GM20431 (cell line): Measurements from ENCODE around the gene NRXN3.
"Not testable (repeated sequence)": the region's sequence is repeated elsewhere in the genome, so short reads cannot be mapped to it uniquely, and the experiment has no call there.

Source experiments
- in situ Hi-C: fragments of 300-500 bp; cut with MseI, MboI; formaldehyde crosslinking; loops from one replicate; pipeline ENCODE4 v1.15.0; 2020; ENCODE audit warnings: low sequenced_read_pairs; ENCODE audit not compliant: unreplicated experiment

The NRXN3 gene

GRCh38 chr14:78451319-78451695 is 281.1 kb downstream of the NRXN3 start:
- in situ Hi-C loops = no loop called here

- in situ Hi-C loops = no loop called here
Observed at GRCh38 chr14:78455896-78456435, 285.8 kb downstream of the NRXN3 start.

- in situ Hi-C loops = no loop called here
Observed at GRCh38 chr14:78469947-78470346, 299.8 kb downstream of the NRXN3 start.

- in situ Hi-C loops = no loop called here
Observed at GRCh38 chr14:78479127-78479780, 309.1 kb downstream of the NRXN3 start.

- in situ Hi-C loops = no loop called here
Observed at GRCh38 chr14:78484028-78484427, 313.9 kb downstream of the NRXN3 start.

- in situ Hi-C loops = no loop called here
Observed at GRCh38 chr14:78486081-78486480, 315.9 kb downstream of the NRXN3 start.

- in situ Hi-C loops = no loop called here
Observed at GRCh38 chr14:78486621-78487020, 316.4 kb downstream of the NRXN3 start.

GRCh38 chr14:78487573-78487972 is 317.4 kb downstream of the NRXN3 start:
- in situ Hi-C loops = not testable (repeated sequence)

- in situ Hi-C loops = no loop called here
Observed at GRCh38 chr14:78488938-78489337, 318.8 kb downstream of the NRXN3 start.

- in situ Hi-C loops = no loop called here
Observed at GRCh38 chr14:78491048-78491447, 320.9 kb downstream of the NRXN3 start.

- in situ Hi-C loops = no loop called here
Observed at GRCh38 chr14:78498062-78498595, 328.0 kb downstream of the NRXN3 start.

GRCh38 chr14:78501909-78502308 is 331.7 kb downstream of the NRXN3 start:
- in situ Hi-C loops = no loop called here

- in situ Hi-C loops = no loop called here
Observed at GRCh38 chr14:78508023-78508422, 337.9 kb downstream of the NRXN3 start.

GRCh38 chr14:78509516-78509915 is 339.3 kb downstream of the NRXN3 start:
- in situ Hi-C loops = no loop called here

- in situ Hi-C loops = no loop called here
Observed at GRCh38 chr14:78512021-78512420, 341.8 kb downstream of the NRXN3 start.

GRCh38 chr14:78519863-78520262 is 349.7 kb downstream of the NRXN3 start:
- in situ Hi-C loops = no loop called here

- in situ Hi-C loops = no loop called here
Observed at GRCh38 chr14:78524196-78524595, 354.0 kb downstream of the NRXN3 start.

- in situ Hi-C loops = no loop called here
Observed at GRCh38 chr14:78524766-78525165, 354.6 kb downstream of the NRXN3 start.

GRCh38 chr14:78530078-78530477 is 359.9 kb downstream of the NRXN3 start:
- in situ Hi-C loops = no loop called here

- in situ Hi-C loops = no loop called here
Observed at GRCh38 chr14:78534141-78534540, 364.0 kb downstream of the NRXN3 start.

- in situ Hi-C loops = no loop called here
Observed at GRCh38 chr14:78535041-78535440, 364.9 kb downstream of the NRXN3 start.

- in situ Hi-C loops = not testable (repeated sequence)
Observed at GRCh38 chr14:78541788-78542187, 371.6 kb downstream of the NRXN3 start.
